Stimulated activated CD4-positive, alpha-beta T cell treated with anti-CD3 and anti-CD28 coated beads, Interleukin-4, amount 100 ng/mL, for 1 hour (primary cell): Measurements from ENCODE around the gene SAMD15.
"Not testable (repeated sequence)": the region's sequence is repeated elsewhere in the genome, so short reads cannot be mapped to it uniquely, and the experiment has no call there.

ENCODE experiments used
- DNase-seq: peaks from one replicate; pipeline ENCODE4 v3.0.0-alpha.2; 2020

Gene SAMD15

DNA sequence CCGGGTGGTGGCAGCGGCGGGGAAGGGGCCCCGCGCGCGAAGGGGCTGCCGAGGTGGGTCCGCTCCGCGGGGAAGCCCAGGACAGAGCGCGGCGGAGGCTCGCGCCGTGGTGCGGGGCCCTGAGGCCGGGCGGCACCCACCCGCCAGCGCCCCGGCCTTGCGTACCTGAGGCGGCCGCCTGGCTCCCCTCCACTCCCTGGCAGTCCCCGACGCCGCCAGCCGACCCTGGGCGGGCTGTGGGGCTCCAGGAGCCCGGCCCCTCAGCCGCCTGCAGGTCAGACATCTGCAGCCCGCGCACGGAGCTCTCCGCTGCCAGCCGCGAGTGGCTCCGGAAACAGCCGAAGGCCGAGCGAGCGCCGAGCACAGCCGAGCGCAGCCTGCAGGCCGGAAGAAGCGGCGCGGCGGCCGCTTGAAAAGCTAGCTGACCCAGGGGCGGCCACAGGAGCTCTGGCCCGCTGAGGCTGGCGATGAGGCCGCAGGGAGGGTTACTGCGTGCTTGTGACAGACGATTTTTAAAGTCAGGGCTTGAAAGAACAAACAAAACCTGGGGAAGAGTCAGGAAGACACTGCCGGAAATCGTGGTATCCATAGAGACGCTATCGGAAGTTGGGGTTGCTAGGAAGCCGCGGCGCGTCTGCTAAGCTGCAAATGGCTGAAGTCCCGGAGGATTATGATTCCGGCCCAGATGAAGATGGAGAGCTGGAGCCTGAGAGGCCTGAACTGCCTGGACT is at the start of gene SAMD15, which contains the start of gene TMED8:
TSS of gene SAMD15 (plus strand) at position 609 of the 731 bp plus-strand sequence. CDS start at position 649, 40 bp downstream.
TSS of gene TMED8 (minus strand) at position 324 of the 731 bp plus-strand sequence. CDS start at position 283, 41 bp downstream.
- peak; percentile 87 for DNase-seq

GRCh38 chr14:77329872-77330271 is 47.3 kb upstream of the SAMD15 start:
- DNase-seq = no peak

- no peak for DNase-seq
These were observed 41.6 kb upstream of the SAMD15 start for GRCh38 chr14:77335576-77335975.

GRCh38 chr14:77337255-77337654 is 39.9 kb upstream of the SAMD15 start:
- DNase-seq = not testable (repeated sequence)

GRCh38 chr14:77337880-77338279 is 39.3 kb upstream of the SAMD15 start:
- no peak for DNase-seq

DNA sequence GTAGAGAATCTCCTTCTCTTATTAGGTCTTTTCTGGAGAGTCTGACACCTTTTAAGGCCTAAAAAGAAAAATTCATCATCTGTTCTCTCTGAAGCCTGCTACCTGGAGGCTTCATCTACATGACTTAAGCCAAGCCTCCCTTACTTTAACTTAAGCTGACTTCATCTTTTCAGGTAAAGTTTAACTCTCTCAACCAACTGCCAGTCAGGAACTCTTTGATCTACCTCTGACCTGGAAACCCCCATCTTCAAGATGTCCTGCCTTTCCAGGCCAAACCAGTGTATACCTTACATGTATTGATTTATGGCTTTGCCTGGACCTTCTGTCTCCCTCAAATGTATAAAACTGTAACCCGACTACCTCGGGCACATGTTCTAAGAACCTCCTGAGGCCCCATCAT is 38.9 kb upstream of the SAMD15 start:
- no peak for DNase-seq

- DNase-seq = no peak
These were observed 37.8 kb upstream of the SAMD15 start for GRCh38 chr14:77339407-77339806.

GRCh38 chr14:77340389-77340788 is 36.8 kb upstream of the SAMD15 start:
- DNase-seq = no peak

GRCh38 chr14:77342726-77343397 is 34.3 kb upstream of the SAMD15 start:
- no peak for DNase-seq

GRCh38 chr14:77343662-77344061 is 33.5 kb upstream of the SAMD15 start:
- DNase-seq = no peak

DNA sequence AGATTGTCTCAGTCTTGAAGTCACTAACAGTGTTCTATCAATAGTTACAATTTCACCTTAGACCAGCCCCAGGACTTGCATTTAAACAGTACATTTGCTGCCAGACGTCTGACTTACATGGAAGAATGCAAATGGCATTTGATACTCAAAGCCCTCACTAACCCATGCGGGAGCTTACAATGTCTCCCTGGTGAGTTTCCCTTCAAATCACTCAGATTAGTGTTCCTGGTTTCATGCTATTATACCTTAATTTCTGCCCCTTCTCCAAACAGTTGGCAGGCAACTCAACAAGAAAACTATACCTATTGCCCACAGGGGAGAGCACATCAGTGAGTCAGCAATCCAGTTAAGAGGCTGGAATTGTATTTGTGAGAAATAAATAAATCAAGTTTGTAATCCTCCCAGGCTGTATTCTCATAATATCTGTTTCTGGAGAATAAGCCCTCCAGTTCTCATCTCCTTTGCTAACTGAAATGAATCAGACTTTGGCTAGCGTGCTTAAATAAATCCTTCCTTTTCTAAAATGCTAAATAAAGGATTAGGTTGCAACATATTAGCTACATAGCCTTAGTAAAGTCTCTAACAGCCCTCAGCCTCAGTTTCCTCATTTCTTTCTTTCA is 32.7 kb upstream of the SAMD15 start:
- no peak for DNase-seq

DNA sequence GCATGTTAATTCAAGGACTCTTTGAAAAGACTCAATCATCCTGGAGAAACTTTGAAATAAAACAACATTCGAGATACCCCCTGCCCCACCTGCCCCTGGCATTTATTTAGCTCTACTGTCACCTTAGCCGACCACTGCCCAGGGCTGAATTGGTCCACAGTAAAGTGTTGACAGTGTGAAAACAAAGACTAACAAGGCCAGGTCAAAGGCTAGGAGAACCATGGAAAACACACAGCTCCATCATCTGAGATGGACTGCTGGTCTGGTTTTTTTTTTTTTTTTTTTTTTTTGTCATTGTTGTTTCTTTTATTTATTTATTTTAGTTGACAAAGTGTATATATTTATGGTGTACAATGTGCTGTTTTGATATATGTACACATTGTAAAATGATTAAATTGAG is 30.7 kb upstream of the SAMD15 start:
- no peak for DNase-seq

DNA sequence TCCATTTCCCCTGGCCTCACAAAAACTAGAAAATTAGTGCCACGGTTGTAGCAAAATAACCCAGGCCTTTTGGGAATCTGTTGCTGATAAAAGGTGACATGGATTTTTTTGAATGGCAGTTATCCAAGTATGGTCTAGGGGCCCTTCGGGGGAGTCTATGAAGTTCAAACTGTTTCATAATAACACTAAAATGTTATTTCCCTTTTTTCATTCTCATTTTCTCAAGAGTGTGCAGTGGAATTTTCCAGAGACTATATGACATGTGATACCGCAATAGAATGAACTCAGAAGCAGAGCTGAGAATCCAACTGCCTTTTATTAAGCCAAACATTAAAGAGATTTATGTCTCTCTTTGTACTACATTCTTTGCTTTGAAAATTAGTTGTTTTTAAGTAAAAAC is 29.4 kb upstream of the SAMD15 start:
- no peak for DNase-seq

DNA sequence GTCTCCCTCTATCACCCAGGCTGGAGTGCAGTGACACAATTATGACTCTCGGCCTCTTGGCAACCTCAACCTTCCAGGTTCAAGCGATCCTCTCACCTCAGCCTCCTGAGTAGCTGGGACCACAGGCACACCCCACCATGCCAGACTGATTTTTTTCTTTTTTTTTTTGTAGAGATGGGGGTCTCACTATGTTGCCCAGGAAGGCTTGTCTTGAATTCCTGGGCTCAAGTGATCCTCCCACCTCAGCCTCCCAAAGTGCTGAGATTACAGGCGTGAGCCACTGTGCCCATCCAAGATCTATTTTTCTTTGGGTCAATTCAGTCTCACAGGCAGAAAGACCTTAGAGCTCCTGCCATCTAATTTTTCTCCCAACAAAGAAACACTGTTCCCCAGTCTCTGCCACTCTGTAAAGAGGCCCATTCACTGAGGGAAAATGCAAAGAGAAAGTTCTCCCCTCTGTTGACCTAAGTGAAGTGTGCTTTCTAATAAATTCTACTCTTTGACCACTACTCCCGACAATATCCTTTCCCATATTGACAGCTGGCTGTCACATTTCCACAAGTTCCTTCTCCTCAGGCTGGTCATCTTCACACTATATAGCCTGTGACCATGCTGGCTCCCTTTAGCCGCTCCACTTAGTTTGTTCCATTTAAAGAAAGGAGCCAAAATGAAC is 23.6 kb upstream of the SAMD15 start:
- no peak for DNase-seq

DNA sequence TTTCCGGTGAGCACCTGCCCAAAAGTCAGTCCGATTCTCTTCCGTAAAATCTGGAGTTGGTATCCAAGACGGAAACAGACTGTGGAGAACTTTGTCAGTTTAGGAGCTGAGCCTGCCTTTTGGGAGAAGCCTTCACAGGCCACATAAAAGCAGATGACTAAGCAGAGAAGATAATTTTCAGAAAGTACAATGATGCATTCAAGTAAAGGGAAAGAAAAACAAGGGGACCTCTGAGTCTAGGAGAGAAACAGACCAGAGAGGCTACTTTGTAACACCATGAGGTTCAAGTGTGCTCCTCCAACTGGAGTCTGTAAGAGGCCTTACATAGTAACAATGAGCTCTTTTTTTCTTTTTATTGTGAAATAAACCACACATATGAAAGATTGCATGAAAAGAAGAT is 21.4 kb upstream of the SAMD15 start:
- DNase-seq = no peak

- no peak for DNase-seq
These were observed 20.3 kb upstream of the SAMD15 start for GRCh38 chr14:77356899-77357298.

- DNase-seq = no peak
These were observed 17.6 kb upstream of the SAMD15 start for GRCh38 chr14:77359626-77360025.

GRCh38 chr14:77364146-77364545 is 13.0 kb upstream of the SAMD15 start:
- no peak for DNase-seq

GRCh38 chr14:77369285-77369684 is 7.9 kb upstream of the SAMD15 start:
- DNase-seq = no peak

GRCh38 chr14:77372304-77372841 is 4.8 kb upstream of the SAMD15 start:
- no peak for DNase-seq

DNA sequence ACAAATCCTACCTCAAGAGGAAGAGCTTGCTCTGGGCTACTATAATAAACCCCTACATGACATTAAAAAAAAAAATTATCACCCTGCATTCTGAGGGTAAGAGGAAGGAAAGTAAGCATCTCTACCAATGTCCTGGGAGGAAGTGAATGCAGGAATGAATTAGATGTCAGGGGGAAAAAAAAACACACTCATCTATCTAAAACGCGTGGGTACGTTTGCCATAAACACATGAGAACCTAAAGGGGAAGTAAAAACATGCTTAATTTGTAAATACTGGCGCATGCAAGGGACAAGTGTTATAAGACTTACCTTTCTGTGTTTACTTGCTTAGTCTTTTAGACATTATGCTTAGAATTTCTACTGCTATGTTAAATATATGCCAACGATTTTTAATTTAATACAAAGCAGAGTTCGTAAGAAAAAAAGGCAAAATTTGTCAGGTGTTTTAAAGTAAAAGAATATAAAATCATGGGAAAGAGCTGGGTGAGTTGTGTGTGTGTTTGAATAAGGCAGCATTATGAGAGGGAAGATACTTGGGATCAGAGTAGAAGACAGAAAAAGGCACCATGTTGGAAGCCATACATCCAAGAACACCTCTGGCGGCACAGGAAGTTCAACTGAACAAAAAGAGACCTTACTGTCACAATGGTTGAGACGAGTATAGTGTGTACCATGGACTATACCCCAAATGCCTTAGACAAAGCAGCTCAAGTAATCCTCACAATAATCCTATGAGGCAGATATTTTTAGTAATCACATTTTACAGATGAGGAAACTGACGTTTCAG is 1.8 kb upstream of the SAMD15 start:
- DNase-seq = no peak
